ENCODE results near the gene EEF1AKMT3.

EEF1AKMT3 gene

GRCh38 chr12:57754411-57755193, 17.8 kb upstream of the EEF1AKMT3 start, which contains the start of gene MARCHF9:
MARCHF9 (plus strand) TSS chr12:57755103; CDS start chr12:57755529, 426 bp downstream.
- Histone ChIP-seq H3K4me1 (peaks cover 0 to 32% (median 22%) of the 10 kb centered on the region in 4 donors), H3K4me3 (peak within 1 kb of the TSS; percentile 74), H3K9me3 (no peaks in the 10 kb centered on the region), H3K27me3 (no peaks in the 10 kb centered on the region), H3K27ac (peak within 1 kb of the TSS; percentile 59 to 60), H3K36me3 (peaks cover 0 to 28% (median 12%) of the 10 kb centered on the region in 3 donors)
- intact Hi-C loops (cut with DNase I; ENCODE audit: low total_unique reads) = no loop called here
- no peak for TF ChIP-seq CTCF (IDR thresholded peaks at IDR 0.05)
- DNase-seq = peak in 1 of 2 donors; percentile 77

GRCh38 chr12:57755194-57755453, 17.3 kb upstream of the EEF1AKMT3 start:
- intact Hi-C loops (cut with DNase I; ENCODE audit: low total_unique reads) = no loop called here
- TF ChIP-seq CTCF (IDR thresholded peaks at IDR 0.05) = no peak

GRCh38 chr12:57755454-57756372, 16.7 kb upstream of the EEF1AKMT3 start:
- Histone ChIP-seq H3K9me3 (no peaks in the 10 kb centered on the region), H3K4me1 (peaks cover 0 to 32% (median 22%) of the 10 kb centered on the region in 4 donors), H3K27ac (peak overlapping the region; percentile 59 to 60), H3K36me3 (peaks cover 0 to 17% (median 12%) of the 10 kb centered on the region in 3 donors), H3K4me3 (peak overlapping the region; percentile 74), H3K27me3 (peaks cover 0 to 5% of the 10 kb centered on the region in 2 donors)
- TF ChIP-seq CTCF (IDR thresholded peaks at IDR 0.05) = no peak
- DNase-seq = no peak
- intact Hi-C loops (cut with DNase I; ENCODE audit: low total_unique reads) = no loop called here

More at GRCh38 chr12:57755194-57755453, 17.3 kb upstream of the EEF1AKMT3 start:
- Histone ChIP-seq H3K4me3 (peak overlapping the region; percentile 74), H3K27me3 (peaks cover 0 to under 1% of the 10 kb centered on the region in 2 donors), H3K4me1 (peaks cover 0 to 32% (median 22%) of the 10 kb centered on the region in 4 donors), H3K27ac (peak overlapping the region; percentile 59 to 60), H3K9me3 (no peaks in the 10 kb centered on the region), H3K36me3 (peaks cover 0 to 22% (median 12%) of the 10 kb centered on the region in 3 donors)
- no peak for DNase-seq

GRCh38 chr12:57756406-57757341, 15.7 kb upstream of the EEF1AKMT3 start:
- DNase-seq = no peak
- intact Hi-C loops (cut with DNase I; ENCODE audit: low total_unique reads) = no loop called here
- H3K4me1 ChIP-seq = peaks cover 0 to 23% (median 14%) of the 10 kb centered on the region in 4 donors
- H3K27me3 ChIP-seq = peaks cover 0 to 9% of the 10 kb centered on the region in 2 donors
- peak overlapping the region; percentile 74 for H3K4me3 ChIP-seq
- H3K27ac ChIP-seq = no peak overlapping the region
- H3K9me3 ChIP-seq = no peaks in the 10 kb centered on the region
- TF ChIP-seq CTCF (IDR thresholded peaks at IDR 0.05) = peak; percentile 15 to 31
- H3K36me3 ChIP-seq = peaks cover 0 to 14% (median 12%) of the 10 kb centered on the region in 3 donors

- Histone ChIP-seq H3K27ac (no peak overlapping the region), H3K4me1 (peaks cover 0 to 21% (median 11%) of the 10 kb centered on the region in 4 donors), H3K4me3 (no peak overlapping the region), H3K9me3 (no peaks in the 10 kb centered on the region), H3K27me3 (peaks cover 0 to 19% of the 10 kb centered on the region in 2 donors), H3K36me3 (peaks cover 0 to 14% (median 12%) of the 10 kb centered on the region in 3 donors)
- TF ChIP-seq CTCF (IDR thresholded peaks at IDR 0.05) = no peak
- intact Hi-C loops (cut with DNase I; ENCODE audit: low total_unique reads) = no loop called here
- DNase-seq = no peak
These were observed 14.6 kb upstream of the EEF1AKMT3 start for GRCh38 chr12:57757771-57758170.
